Breast epithelium (tissue), 4 donors: ENCODE results near the gene VAMP4. TPM values are rescaled to one million over a fixed set of nuclear protein-coding genes. Genes with fewer than 3 reads are reported as not detected.

Experiments
- DNase-seq, 2 donors: peaks; one replicate each; pipeline ENCODE4 v3.0.0-alpha.2; 2019; ENCODE audit warnings: low spot score in 2 of 2
- H3K27ac ChIP-seq, 2 donors: fragments of 200-600 bp; sonication (generic) in 1 of 2; one replicate each; pipeline ENCODE4 v1.5.1; 2016 to 2019; ENCODE audit warnings: mild to moderate bottlenecking in 1 of 2
- H3K27me3 ChIP-seq, 2 donors: fragments of 200-600 bp; sonication (generic) in 1 of 2; one replicate each; pipeline versions ENCODE4 v1.5.1 to v1.6.0; 2017 to 2019; ENCODE audit warnings: control low read depth in 1 of 2, mild to moderate bottlenecking in 1 of 2
- H3K36me3 ChIP-seq: fragments of 200-600 bp; one replicate; pipeline ENCODE4 v1.5.1; 2019
- H3K4me1 ChIP-seq, 2 donors: fragments of 200-600 bp; sonication (generic); one replicate each; pipeline ENCODE4 v1.5.1; 2016 to 2019; ENCODE audit warnings: control low read depth in 1 of 2
- H3K4me3 ChIP-seq, 3 donors: fragments of 200-600 bp; sonication (generic); 1 replicate in 2 of 3; 2 replicates in 1 of 3; pipeline ENCODE4 v1.5.1; 2016 to 2019; ENCODE audit warnings: mild to moderate bottlenecking in 3 of 3, moderate library complexity in 2 of 3
- H3K9me3 ChIP-seq, 2 donors: fragments of 200-600 bp; sonication (generic) in 1 of 2; one replicate each; pipeline ENCODE4 v1.5.1; 2016 to 2019; ENCODE audit warnings: control low read depth in 1 of 2
- POLR2A ChIP-seq: fragments of 450-650 bp; IDR thresholded peaks from one replicate; pipeline ENCODE4 v1.6.1; 2016; ENCODE audit warnings: antibody characterized with exemption, mild to moderate bottlenecking, moderate library complexity
- POLR2AphosphoS5 ChIP-seq, 3 donors: sonication (generic); formaldehyde crosslinking; IDR thresholded peaks; one replicate each; pipeline ENCODE4 v1.6.1; 2017; ENCODE audit warnings: antibody characterized with exemption in 3 of 3
- intact Hi-C: fragments of 100-400 bp; cut with DNase I; formaldehyde crosslinking; loops from one replicate; pipeline ENCODE4 v1.15.1; 2023; ENCODE audit warnings: low total_unique reads
- total RNA-seq, 3 donors: library from RNA; depleted of rRNA; stranded (reverse); fragments of >200 nt; gene quantifications; one replicate each; pipeline ENCODE4 v1.1.0, GENCODE V29; 2016
- TF ChIP-seq, protein P1 (sequence below), 3 donors: fragments of 450-650 bp; IDR thresholded peaks; one replicate each; pipeline ENCODE4 v1.5.1; 2016 to 2017; ENCODE audit warnings: antibody characterized with exemption in 3 of 3, mild to moderate bottlenecking in 3 of 3, moderate library complexity in 3 of 3

VAMP4 gene
- total RNA-seq, 3 donors from 2014 or later: 10.5 to 16.3 (median 14.0) TPM

DNA sequence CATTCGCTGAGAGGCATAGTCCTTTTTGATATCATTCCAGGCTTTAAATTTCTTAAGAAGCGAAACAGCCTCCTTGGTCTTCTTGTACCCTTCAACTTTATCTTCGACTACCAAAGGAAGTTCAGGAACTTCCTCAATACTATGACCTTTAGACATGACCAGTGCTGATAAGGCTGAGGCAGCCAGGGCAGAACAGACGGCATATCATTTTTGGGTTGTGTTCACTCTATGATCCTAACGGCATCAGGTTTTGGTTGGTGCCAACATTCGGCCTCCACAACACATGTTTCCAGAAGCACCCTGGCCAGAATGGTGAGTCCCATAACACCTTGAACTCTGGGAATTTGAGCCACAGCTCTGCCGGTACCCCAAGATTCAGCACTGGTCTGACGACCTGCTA lies 58.0 kb downstream of the VAMP4 start:
- TF ChIP-seq, protein P1, sequence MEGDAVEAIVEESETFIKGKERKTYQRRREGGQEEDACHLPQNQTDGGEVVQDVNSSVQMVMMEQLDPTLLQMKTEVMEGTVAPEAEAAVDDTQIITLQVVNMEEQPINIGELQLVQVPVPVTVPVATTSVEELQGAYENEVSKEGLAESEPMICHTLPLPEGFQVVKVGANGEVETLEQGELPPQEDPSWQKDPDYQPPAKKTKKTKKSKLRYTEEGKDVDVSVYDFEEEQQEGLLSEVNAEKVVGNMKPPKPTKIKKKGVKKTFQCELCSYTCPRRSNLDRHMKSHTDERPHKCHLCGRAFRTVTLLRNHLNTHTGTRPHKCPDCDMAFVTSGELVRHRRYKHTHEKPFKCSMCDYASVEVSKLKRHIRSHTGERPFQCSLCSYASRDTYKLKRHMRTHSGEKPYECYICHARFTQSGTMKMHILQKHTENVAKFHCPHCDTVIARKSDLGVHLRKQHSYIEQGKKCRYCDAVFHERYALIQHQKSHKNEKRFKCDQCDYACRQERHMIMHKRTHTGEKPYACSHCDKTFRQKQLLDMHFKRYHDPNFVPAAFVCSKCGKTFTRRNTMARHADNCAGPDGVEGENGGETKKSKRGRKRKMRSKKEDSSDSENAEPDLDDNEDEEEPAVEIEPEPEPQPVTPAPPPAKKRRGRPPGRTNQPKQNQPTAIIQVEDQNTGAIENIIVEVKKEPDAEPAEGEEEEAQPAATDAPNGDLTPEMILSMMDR (IDR thresholded peaks at IDR 0.05): no peak
- TF ChIP-seq POLR2AphosphoS5 (IDR thresholded peaks at IDR 0.05) (no peak), POLR2A (no peak)

GRCh38 chr1:171680339-171680738 lies 61.5 kb downstream of the VAMP4 start:
- H3K4me3 ChIP-seq: no peak overlapping the region
- no peak overlapping the region for H3K27ac ChIP-seq
- TF ChIP-seq POLR2AphosphoS5 (IDR thresholded peaks at IDR 0.05) (no peak), POLR2A (no peak)
- TF ChIP-seq, protein P1 (IDR thresholded peaks at IDR 0.05): no peak
- no peak for DNase-seq
- H3K36me3 ChIP-seq: no peaks in the 10 kb centered on the region
- no peaks in the 10 kb centered on the region for H3K4me1 ChIP-seq
- H3K9me3 ChIP-seq: no peaks in the 10 kb centered on the region
- no peaks in the 10 kb centered on the region for H3K27me3 ChIP-seq
- intact Hi-C loops: no loop called here

More for the DNA sequence above, 58.0 kb downstream of the VAMP4 start:
- H3K27ac ChIP-seq: no peak overlapping the region
- no peaks in the 10 kb centered on the region for H3K36me3 ChIP-seq
- no peaks in the 10 kb centered on the region for H3K4me1 ChIP-seq
- DNase-seq: no peak
- H3K4me3 ChIP-seq: no peak overlapping the region
- no peaks in the 10 kb centered on the region for H3K9me3 ChIP-seq
- H3K27me3 ChIP-seq: no peaks in the 10 kb centered on the region
- intact Hi-C loops: no loop called here

- no peaks in the 10 kb centered on the region for H3K9me3 ChIP-seq
- intact Hi-C loops: no loop called here
- H3K27ac ChIP-seq: no peak overlapping the region
- H3K4me3 ChIP-seq: no peak overlapping the region
- TF ChIP-seq, protein P1 (IDR thresholded peaks at IDR 0.05): no peak
- TF ChIP-seq POLR2AphosphoS5 (IDR thresholded peaks at IDR 0.05) (no peak), POLR2A (no peak)
- no peaks in the 10 kb centered on the region for H3K36me3 ChIP-seq
- peaks cover 0 to 3% of the 10 kb centered on the region in 2 donors for H3K4me1 ChIP-seq
- no peaks in the 10 kb centered on the region for H3K27me3 ChIP-seq
- DNase-seq: no peak
Observed at GRCh38 chr1:171676823-171677222, 65.0 kb downstream of the VAMP4 start.

- TF ChIP-seq, protein P1 (IDR thresholded peaks at IDR 0.05): no peak
- no peak for TF ChIP-seq POLR2AphosphoS5 (IDR thresholded peaks at IDR 0.05)
- TF ChIP-seq POLR2A: no peak
- H3K27ac ChIP-seq: peak overlapping the region; percentile 62 to 80
- no peaks in the 10 kb centered on the region for H3K36me3 ChIP-seq
- H3K4me3 ChIP-seq: no peak overlapping the region
- DNase-seq: no peak
- intact Hi-C loops: no loop called here
- H3K9me3 ChIP-seq: no peaks in the 10 kb centered on the region
- H3K4me1 ChIP-seq: peaks cover 0 to 3% of the 10 kb centered on the region in 2 donors
- H3K27me3 ChIP-seq: no peaks in the 10 kb centered on the region
Observed at GRCh38 chr1:171674431-171675405, 67.1 kb downstream of the VAMP4 start.

DNA sequence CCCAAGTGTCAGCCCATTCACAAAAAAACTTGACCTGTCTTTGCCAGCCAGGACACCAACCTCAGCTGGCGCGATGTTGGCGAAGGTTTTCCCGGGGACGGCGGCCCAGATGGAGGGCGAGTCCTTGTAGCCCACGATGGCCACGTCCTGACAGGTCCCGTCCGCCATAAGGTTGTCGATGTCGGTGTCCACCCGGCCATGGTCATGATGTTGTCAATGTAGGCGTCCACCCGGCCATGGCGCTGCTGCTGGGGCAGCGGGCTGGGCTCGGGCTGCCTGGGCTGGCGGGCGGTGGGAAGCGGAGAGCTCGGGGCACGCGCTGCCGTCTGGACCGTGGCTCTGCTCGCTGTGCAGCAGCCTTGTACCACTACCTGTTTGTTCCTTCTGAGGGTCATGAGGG lies 71.1 kb downstream of the VAMP4 start:
- Histone ChIP-seq H3K4me3 (no peak overlapping the region), H3K27ac (no peak overlapping the region), H3K27me3 (no peaks in the 10 kb centered on the region), H3K4me1 (peaks cover 0 to 3% of the 10 kb centered on the region in 2 donors), H3K36me3 (no peaks in the 10 kb centered on the region), H3K9me3 (no peaks in the 10 kb centered on the region)
- DNase-seq: no peak
- intact Hi-C loops: no loop called here
- TF ChIP-seq POLR2AphosphoS5 (IDR thresholded peaks at IDR 0.05) (no peak), POLR2A (no peak)
- TF ChIP-seq, protein P1 (IDR thresholded peaks at IDR 0.05): no peak
